Fibroblast of lung (primary cell): ENCODE measurements around the gene TANGO2.

Experiments used
- CTCF ChIP-seq, 2 donors: IDR thresholded peaks in 1 of 2; conservative IDR thresholded peaks in 1 of 2; 1 replicate in 1 of 2; 2 replicates in 1 of 2; pipeline ENCODE4 v1.5.1; 2011 to 2012; ENCODE audit warnings: low read length in 2 of 2, control low read depth in 1 of 2, inconsistent platforms in 1 of 2, low read depth in 1 of 2, mild to moderate bottlenecking in 1 of 2
- EZH2 ChIP-seq: IDR thresholded peaks from 2 replicates; pipeline ENCODE4 v1.5.1; 2012; ENCODE audit warnings: low read length, control low read depth, mild to moderate bottlenecking; ENCODE audit errors: missing control alignments

- TF ChIP-seq CTCF (conservative IDR thresholded peaks at IDR 0.05 in 1 of 2, IDR thresholded peaks at IDR 0.05 in 1 of 2; ENCODE audit: low read depth in 1 of 2, low read length in 2 of 2) (no peak), EZH2 (no peak)
Observed at GRCh38 chr22:20094197-20094807, 73.4 kb downstream of the TANGO2 start.
